PC-3 (cell line): Measurements from ENCODE around the gene SLC6A4. TPM values are rescaled to one million over a fixed set of nuclear protein-coding genes. Genes with fewer than 3 reads are reported as not detected.
"Not testable (repeated sequence)": the region's sequence is repeated elsewhere in the genome, so short reads cannot be mapped to it uniquely, and the experiment has no call there.

Source experiments
- ATAC-seq: fragments of 200-7000 bp; cut with Tn5 transposase; 2 replicates; pipeline ENCODE4 v1.9.1; 2020; ENCODE audit warnings: mild to moderate bottlenecking, moderate library complexity
- BruUV-seq: library from RNA; stranded (reverse); fragments of 400-500 nt; replicated peaks from 2 replicates; lab custom pipeline; 2021; lab: Mats Ljungman, UMichigan
- CTCF ChIA-PET: fragments of 300-600 bp; sonication (Branson Sonifier 250); formaldehyde crosslinking; loops from one replicate; lab custom pipeline; 2022; ENCODE audit warnings: antibody characterized with exemption; lab: Charles Lee
- POLR2A ChIA-PET: fragments of 300-600 bp; sonication (Branson Sonifier 250); formaldehyde crosslinking; loops from one replicate; lab custom pipeline; 2022; ENCODE audit warnings: antibody characterized with exemption; ENCODE audit not compliant: unreplicated experiment; lab: Charles Lee
- DNase-seq: peaks from one replicate; pipeline ENCODE4 v3.0.0-alpha.2; 2015
- H2AFZ ChIP-seq: fragments of 300-600 bp; sonication (generic); 2 replicates; pipeline ENCODE4 v1.6.0; 2016; ENCODE audit warnings: antibody characterized with exemption, low read length
- H3F3A ChIP-seq: fragments of 300-600 bp; sonication (generic); one replicate; pipeline ENCODE4 v1.6.0; 2017; ENCODE audit warnings: antibody characterized with exemption, low read length, control low read depth, mild to moderate bottlenecking; ENCODE audit not compliant: unreplicated experiment
- H3K27ac ChIP-seq: fragments of 300-600 bp; sonication (generic); 2 replicates; pipeline ENCODE4 v1.5.1; 2016; ENCODE audit warnings: mild to moderate bottlenecking, low read length
- H3K27me3 ChIP-seq: fragments of 300-600 bp; sonication (generic); 2 replicates; pipeline ENCODE4 v1.6.1; 2016; ENCODE audit warnings: low read length, mixed read lengths
- H3K36me3 ChIP-seq: fragments of 300-600 bp; sonication (generic); 2 replicates; pipeline ENCODE4 v1.6.1; 2016; ENCODE audit warnings: low read depth, mixed run types, low read length, mixed read lengths
- H3K4me1 ChIP-seq: fragments of 300-600 bp; sonication (generic); 2 replicates; pipeline ENCODE4 v1.5.1; 2016; ENCODE audit warnings: low read length; ENCODE audit not compliant: insufficient read depth
- H3K4me2 ChIP-seq: fragments of 300-600 bp; sonication (generic); 2 replicates; pipeline ENCODE4 v1.6.0; 2016; ENCODE audit warnings: low read length
- H3K4me3 ChIP-seq: fragments of 300-600 bp; sonication (generic); 2 replicates; pipeline ENCODE4 v1.5.1; 2016; ENCODE audit warnings: mild to moderate bottlenecking, low read length, mixed read lengths
- H3K79me2 ChIP-seq: fragments of 300-600 bp; sonication (generic); 2 replicates; pipeline ENCODE4 v1.6.1; 2017; ENCODE audit warnings: low read length, mixed read lengths
- H3K9ac ChIP-seq: fragments of 300-600 bp; sonication (generic); 2 replicates; pipeline ENCODE4 v1.6.0; 2016; ENCODE audit warnings: mild to moderate bottlenecking, low read length
- H3K9me2 ChIP-seq: fragments of 300-600 bp; sonication (generic); replicated peaks from 2 replicates; pipeline ENCODE4 v1.6.1; 2016; ENCODE audit warnings: mixed run types, low read length, mixed read lengths
- H3K9me3 ChIP-seq: fragments of 300-600 bp; sonication (generic); 2 replicates; pipeline ENCODE4 v1.6.1; 2016; ENCODE audit warnings: low read length, mixed read lengths
- H4K20me1 ChIP-seq: fragments of 300-600 bp; sonication (generic); 2 replicates; pipeline ENCODE4 v1.6.1; 2016; ENCODE audit warnings: low read length, mixed read lengths
- CTCF ChIP-seq: fragments of 300-600 bp; sonication (generic); conservative IDR thresholded peaks from 2 replicates; pipeline ENCODE4 v1.5.1; 2017; ENCODE audit warnings: antibody characterized with exemption, low read depth, mild to moderate bottlenecking, low read length
- EZH2 ChIP-seq: fragments of 300-600 bp; sonication (generic); IDR thresholded peaks from one replicate; pipeline ENCODE4 v1.6.1; 2017; ENCODE audit warnings: antibody characterized with exemption, mild to moderate bottlenecking, low read length; ENCODE audit not compliant: unreplicated experiment
- EZH2phosphoT487 ChIP-seq: fragments of 300-600 bp; sonication (generic); IDR thresholded peaks from 2 replicates; pipeline ENCODE4 v1.6.1; 2018; ENCODE audit warnings: mild to moderate bottlenecking, antibody characterized with exemption, low read length, borderline replicate concordance
- intact Hi-C: fragments of 100-400 bp; cut with micrococcal nuclease; formaldehyde crosslinking; loops from 2 replicates; pipeline ENCODE4 v1.9.0; 2023
- total RNA-seq: library from RNA; depleted of rRNA; stranded (reverse); fragments of >200 nt; gene quantifications from 2 replicates; pipeline ENCODE4 v1.2.3, GENCODE V29; 2014

SLC6A4 gene
- total RNA-seq, 1 experiment from 2014 or later: not detected

GRCh38 chr17:30232824-30233427 is 2.6 kb downstream of the SLC6A4 start:
- BruUV-seq: no TSS peak
- no peak for ATAC-seq
- H4K20me1 ChIP-seq: no peaks in the 10 kb centered on the region

GRCh38 chr17:30232015-30232823 is 3.3 kb downstream of the SLC6A4 start:
- DNase-seq (no peak), ATAC-seq (no peak)
- Histone ChIP-seq H3K4me3 (no peak overlapping the region), H3K4me1 (no peaks in the 10 kb centered on the region), H3K9me3 (no peaks in the 10 kb centered on the region), H3K79me2 (no peaks in the 10 kb centered on the region), H3F3A (no peaks in the 10 kb centered on the region), H4K20me1 (no peaks in the 10 kb centered on the region), H3K27ac (no peak overlapping the region), H2AFZ (no peak overlapping the region), H3K27me3 (peaks cover 40% of the 10 kb centered on the region), H3K9ac (no peak overlapping the region), H3K9me2 (no peaks in the 10 kb centered on the region), H3K36me3 (no peaks in the 10 kb centered on the region), H3K4me2 (no peak overlapping the region)
- ChIA-PET POLR2A (no interaction called here), CTCF (no interaction called here)
- intact Hi-C loops: no loop called here
- no peak for TF ChIP-seq CTCF
- no peak for TF ChIP-seq EZH2
- TF ChIP-seq EZH2phosphoT487: no peak
- no TSS peak for BruUV-seq

More at GRCh38 chr17:30232824-30233427, 2.6 kb downstream of the SLC6A4 start:
- H3K9ac ChIP-seq: no peak overlapping the region
- intact Hi-C loops: no loop called here
- DNase-seq: no peak
- ChIA-PET CTCF (no interaction called here), POLR2A (no interaction called here)
- H3K79me2 ChIP-seq: no peaks in the 10 kb centered on the region
- H3K4me3 ChIP-seq: no peak overlapping the region
- H3K4me1 ChIP-seq: no peaks in the 10 kb centered on the region
- H3K36me3 ChIP-seq: no peaks in the 10 kb centered on the region
- no peaks in the 10 kb centered on the region for H3K9me3 ChIP-seq
- TF ChIP-seq EZH2 (no peak), EZH2phosphoT487 (no peak), CTCF (no peak)
- H3K4me2 ChIP-seq: no peak overlapping the region
- no peaks in the 10 kb centered on the region for H3K9me2 ChIP-seq
- H2AFZ ChIP-seq: no peak overlapping the region
- no peak overlapping the region for H3K27ac ChIP-seq
- no peaks in the 10 kb centered on the region for H3F3A ChIP-seq
- H3K27me3 ChIP-seq: peaks cover 40% of the 10 kb centered on the region

- CTCF ChIA-PET: no interaction called here
- ATAC-seq: peak; percentile 43
- no TSS peak for BruUV-seq
- H3K79me2 ChIP-seq: no peaks in the 10 kb centered on the region
- H3K36me3 ChIP-seq: no peaks in the 10 kb centered on the region
- H3K27me3 ChIP-seq: peaks cover 31% of the 10 kb centered on the region
- no peaks in the 10 kb centered on the region for H3F3A ChIP-seq
- no peak overlapping the region for H2AFZ ChIP-seq
- no peak overlapping the region for H3K9ac ChIP-seq
- POLR2A ChIA-PET: no interaction called here
- DNase-seq: peak; percentile 4
- no peaks in the 10 kb centered on the region for H3K9me2 ChIP-seq
- no peaks in the 10 kb centered on the region for H3K4me1 ChIP-seq
- no peak overlapping the region for H3K27ac ChIP-seq
- no peaks in the 10 kb centered on the region for H4K20me1 ChIP-seq
- no peak overlapping the region for H3K4me3 ChIP-seq
- no peaks in the 10 kb centered on the region for H3K9me3 ChIP-seq
- intact Hi-C loops: no loop called here
- H3K4me2 ChIP-seq: no peak overlapping the region
- TF ChIP-seq CTCF: no peak
These were observed 4.8 kb downstream of the SLC6A4 start for GRCh38 chr17:30230596-30231125.

- H3K4me3 ChIP-seq, H4K20me1 ChIP-seq, H3K36me3 ChIP-seq, intact Hi-C loops, H2AFZ ChIP-seq, H3K9me3 ChIP-seq, ATAC-seq, BruUV-seq, DNase-seq, H3K9me2 ChIP-seq, H3K4me1 ChIP-seq, POLR2A ChIA-PET, H3K9ac ChIP-seq, H3K27ac ChIP-seq, CTCF ChIA-PET, H3K4me2 ChIP-seq, H3K79me2 ChIP-seq, H3F3A ChIP-seq: not testable (repeated sequence)
- peaks cover 25% of the 10 kb centered on the region for H3K27me3 ChIP-seq
These were observed 5.5 kb downstream of the SLC6A4 start for GRCh38 chr17:30230009-30230408.
